HCT116 (cell line): ENCODE results near the gene ARMC12.

Source experiments
- EZH2 ChIP-seq: fragments of 200-600 bp; sonication (generic); IDR thresholded peaks from 2 replicates; pipeline ENCODE4 v1.6.1; 2017; ENCODE audit warnings: antibody characterized with exemption, mixed run types
- FOSL1 ChIP-seq: IDR thresholded peaks from 2 replicates; pipeline ENCODE4 v1.6.1; 2012; ENCODE audit warnings: low read depth
- JUND ChIP-seq: IDR thresholded peaks from 2 replicates; pipeline ENCODE4 v1.6.1; 2012
- REST ChIP-seq: IDR thresholded peaks from 2 replicates; pipeline ENCODE4 v1.6.1; 2012; ENCODE audit warnings: low read depth
- TF ChIP-seq, protein P1 (sequence below), 3 experiments: fragments of 200-600 bp in 1 of 3; sonication (generic) in 1 of 3; IDR thresholded peaks in 2 of 3; conservative IDR thresholded peaks in 1 of 3; 2 replicates each; pipeline ENCODE4 v1.5.1; 2012 to 2017; ENCODE audit warnings: low read depth in 2 of 3, low read length in 2 of 3, antibody characterized with exemption in 1 of 3, borderline replicate concordance in 1 of 3, control low read depth in 1 of 3, mild to moderate bottlenecking in 1 of 3, mixed read lengths in 1 of 3, mixed run types in 1 of 3, moderate library complexity in 1 of 3; ENCODE audit not compliant: insufficient read depth in 1 of 3
- TF ChIP-seq, protein P2 (sequence below): IDR thresholded peaks from 2 replicates; pipeline ENCODE4 v1.6.1; 2012
- TF ChIP-seq, protein P3 (sequence below): IDR thresholded peaks from 2 replicates; pipeline ENCODE4 v1.6.1; 2011; ENCODE audit warnings: mild to moderate bottlenecking, low read length, moderate library complexity; ENCODE audit not compliant: insufficient replicate concordance; ENCODE audit errors: extremely low read depth

DNA sequence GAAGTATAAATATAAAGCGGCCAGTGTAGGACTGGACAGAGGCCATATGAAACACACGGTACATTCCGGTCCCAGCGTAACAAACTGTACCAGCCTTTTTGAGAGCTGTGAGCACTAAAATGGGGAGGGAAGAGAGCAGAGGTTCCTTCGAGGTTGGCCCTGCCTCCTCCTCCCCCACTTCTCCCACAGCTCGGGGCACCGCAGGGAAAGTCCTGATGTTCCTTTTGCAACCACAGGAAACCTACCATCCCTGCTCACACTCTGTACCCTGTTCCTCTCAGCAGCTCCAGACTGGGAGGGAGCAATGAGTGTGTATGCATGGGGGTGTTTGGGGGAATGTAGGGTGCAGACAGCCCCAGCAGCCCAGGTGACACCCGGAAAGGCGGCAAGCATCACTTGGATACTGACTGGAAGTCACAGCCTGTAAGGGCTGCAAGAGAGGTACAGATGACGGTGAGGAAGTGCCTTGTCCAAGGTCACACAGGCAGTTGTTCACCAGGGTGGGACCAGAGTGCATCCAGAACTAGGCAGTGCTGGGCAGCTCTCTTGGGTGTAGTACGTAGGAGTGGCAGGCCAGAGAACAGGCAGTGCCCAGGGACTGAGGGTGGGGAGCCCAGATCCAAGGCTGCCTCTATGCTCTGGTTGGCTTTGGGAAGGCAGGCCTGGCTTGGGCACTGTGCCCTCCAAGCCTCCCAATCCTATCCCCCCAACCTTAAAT is 11.0 kb upstream of the ARMC12 start:
- TF ChIP-seq EZH2 (no peak), JUND (no peak), REST (no peak), FOSL1 (no peak)
- TF ChIP-seq, protein P1, sequence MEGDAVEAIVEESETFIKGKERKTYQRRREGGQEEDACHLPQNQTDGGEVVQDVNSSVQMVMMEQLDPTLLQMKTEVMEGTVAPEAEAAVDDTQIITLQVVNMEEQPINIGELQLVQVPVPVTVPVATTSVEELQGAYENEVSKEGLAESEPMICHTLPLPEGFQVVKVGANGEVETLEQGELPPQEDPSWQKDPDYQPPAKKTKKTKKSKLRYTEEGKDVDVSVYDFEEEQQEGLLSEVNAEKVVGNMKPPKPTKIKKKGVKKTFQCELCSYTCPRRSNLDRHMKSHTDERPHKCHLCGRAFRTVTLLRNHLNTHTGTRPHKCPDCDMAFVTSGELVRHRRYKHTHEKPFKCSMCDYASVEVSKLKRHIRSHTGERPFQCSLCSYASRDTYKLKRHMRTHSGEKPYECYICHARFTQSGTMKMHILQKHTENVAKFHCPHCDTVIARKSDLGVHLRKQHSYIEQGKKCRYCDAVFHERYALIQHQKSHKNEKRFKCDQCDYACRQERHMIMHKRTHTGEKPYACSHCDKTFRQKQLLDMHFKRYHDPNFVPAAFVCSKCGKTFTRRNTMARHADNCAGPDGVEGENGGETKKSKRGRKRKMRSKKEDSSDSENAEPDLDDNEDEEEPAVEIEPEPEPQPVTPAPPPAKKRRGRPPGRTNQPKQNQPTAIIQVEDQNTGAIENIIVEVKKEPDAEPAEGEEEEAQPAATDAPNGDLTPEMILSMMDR (IDR thresholded peaks at IDR 0.05 in 2 of 3, conservative IDR thresholded peaks at IDR 0.05 in 1 of 3; ENCODE audit: borderline replicate concordance in 1 of 3, insufficient read depth in 1 of 3, low read depth in 2 of 3, low read length in 2 of 3), result no peak
- TF ChIP-seq, protein P2, sequence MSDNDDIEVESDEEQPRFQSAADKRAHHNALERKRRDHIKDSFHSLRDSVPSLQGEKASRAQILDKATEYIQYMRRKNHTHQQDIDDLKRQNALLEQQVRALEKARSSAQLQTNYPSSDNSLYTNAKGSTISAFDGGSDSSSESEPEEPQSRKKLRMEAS, result no peak
- TF ChIP-seq, protein P3, sequence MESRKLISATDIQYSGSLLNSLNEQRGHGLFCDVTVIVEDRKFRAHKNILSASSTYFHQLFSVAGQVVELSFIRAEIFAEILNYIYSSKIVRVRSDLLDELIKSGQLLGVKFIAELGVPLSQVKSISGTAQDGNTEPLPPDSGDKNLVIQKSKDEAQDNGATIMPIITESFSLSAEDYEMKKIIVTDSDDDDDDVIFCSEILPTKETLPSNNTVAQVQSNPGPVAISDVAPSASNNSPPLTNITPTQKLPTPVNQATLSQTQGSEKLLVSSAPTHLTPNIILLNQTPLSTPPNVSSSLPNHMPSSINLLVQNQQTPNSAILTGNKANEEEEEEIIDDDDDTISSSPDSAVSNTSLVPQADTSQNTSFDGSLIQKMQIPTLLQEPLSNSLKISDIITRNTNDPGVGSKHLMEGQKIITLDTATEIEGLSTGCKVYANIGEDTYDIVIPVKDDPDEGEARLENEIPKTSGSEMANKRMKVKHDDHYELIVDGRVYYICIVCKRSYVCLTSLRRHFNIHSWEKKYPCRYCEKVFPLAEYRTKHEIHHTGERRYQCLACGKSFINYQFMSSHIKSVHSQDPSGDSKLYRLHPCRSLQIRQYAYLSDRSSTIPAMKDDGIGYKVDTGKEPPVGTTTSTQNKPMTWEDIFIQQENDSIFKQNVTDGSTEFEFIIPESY, result no peak
